ENCODE data around the gene TELO2.

DNA sequence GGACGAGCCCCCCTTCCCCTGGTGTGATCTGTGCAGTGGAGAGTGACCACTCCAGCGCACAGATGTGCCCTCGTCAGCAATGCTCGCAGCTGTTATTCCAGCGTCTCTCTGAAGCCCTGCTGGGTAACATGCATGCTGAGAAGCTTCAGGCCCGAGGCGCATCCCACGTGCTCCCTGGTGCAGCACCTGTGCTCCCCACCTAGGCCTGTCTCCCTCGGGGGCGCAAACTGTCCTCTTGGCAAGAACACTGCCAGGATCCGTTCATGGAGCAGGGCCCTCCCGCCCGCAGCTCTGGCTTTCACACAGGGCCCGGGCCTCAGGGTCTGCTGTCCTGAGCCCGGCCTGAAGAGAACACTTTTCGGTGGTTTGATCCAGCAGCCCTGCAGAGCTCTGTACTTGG, 53.3 kb downstream of the TELO2 start:
- TF ChIP-seq, protein P1, sequence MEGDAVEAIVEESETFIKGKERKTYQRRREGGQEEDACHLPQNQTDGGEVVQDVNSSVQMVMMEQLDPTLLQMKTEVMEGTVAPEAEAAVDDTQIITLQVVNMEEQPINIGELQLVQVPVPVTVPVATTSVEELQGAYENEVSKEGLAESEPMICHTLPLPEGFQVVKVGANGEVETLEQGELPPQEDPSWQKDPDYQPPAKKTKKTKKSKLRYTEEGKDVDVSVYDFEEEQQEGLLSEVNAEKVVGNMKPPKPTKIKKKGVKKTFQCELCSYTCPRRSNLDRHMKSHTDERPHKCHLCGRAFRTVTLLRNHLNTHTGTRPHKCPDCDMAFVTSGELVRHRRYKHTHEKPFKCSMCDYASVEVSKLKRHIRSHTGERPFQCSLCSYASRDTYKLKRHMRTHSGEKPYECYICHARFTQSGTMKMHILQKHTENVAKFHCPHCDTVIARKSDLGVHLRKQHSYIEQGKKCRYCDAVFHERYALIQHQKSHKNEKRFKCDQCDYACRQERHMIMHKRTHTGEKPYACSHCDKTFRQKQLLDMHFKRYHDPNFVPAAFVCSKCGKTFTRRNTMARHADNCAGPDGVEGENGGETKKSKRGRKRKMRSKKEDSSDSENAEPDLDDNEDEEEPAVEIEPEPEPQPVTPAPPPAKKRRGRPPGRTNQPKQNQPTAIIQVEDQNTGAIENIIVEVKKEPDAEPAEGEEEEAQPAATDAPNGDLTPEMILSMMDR (IDR thresholded peaks at IDR 0.05) = no peak
- no peak for TF ChIP-seq POLR2A (IDR thresholded peaks at IDR 0.05)
